GM12874 (cell line): Measurements from ENCODE around the gene TLCD1.

Source experiments
- CTCF ChIP-seq: IDR thresholded peaks from 2 replicates; pipeline ENCODE4 v1.5.1; 2011; ENCODE audit warnings: low read depth, mild to moderate bottlenecking, control low read depth, low read length, moderate library complexity; ENCODE audit not compliant: insufficient read depth

TLCD1 gene

GRCh38 chr17:28749516-28750177 lies 23.6 kb upstream of the TLCD1 start:
- TF ChIP-seq CTCF = no peak

- no peak for TF ChIP-seq CTCF
These were observed 23.0 kb upstream of the TLCD1 start for GRCh38 chr17:28748852-28749515.

- no peak for TF ChIP-seq CTCF
These were observed 22.0 kb upstream of the TLCD1 start for GRCh38 chr17:28747801-28748750.

DNA sequence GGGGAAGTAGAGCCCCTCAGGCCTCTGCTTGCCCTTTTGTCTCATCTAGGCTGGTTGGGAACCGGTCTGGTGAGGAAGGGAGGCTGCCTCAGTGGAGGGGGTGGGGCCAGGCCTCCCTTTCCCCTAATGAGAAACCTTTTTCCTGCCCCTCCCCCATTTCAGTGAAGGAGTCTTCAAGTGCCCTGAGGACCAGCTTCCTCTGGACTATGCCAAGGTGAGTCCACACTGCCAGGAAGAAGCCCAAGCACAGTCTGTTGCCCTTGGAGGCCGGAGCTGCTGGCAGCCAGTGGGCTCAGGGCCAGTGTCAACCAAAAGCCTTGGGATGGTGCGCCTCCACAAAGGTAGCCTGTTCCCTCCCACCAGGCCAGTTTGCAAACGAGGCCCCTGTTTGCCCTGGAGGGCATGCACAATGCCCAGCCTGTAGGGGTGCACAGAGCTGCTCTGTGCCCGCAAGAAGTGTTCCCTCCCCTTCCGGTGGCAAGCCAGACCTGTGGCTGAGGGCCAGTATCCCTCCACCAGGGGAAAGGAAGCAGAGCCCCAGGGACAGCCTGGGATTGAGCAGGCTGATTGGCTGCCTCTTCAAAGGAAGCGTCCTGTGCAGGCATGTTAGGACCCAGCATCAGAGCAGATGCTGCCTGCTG lies 21.1 kb upstream of the TLCD1 start:
- TF ChIP-seq CTCF = no peak

- no peak for TF ChIP-seq CTCF
These were observed 20.6 kb upstream of the TLCD1 start for GRCh38 chr17:28746611-28747050.

GRCh38 chr17:28745786-28746411 lies 19.9 kb upstream of the TLCD1 start:
- TF ChIP-seq CTCF = no peak
